Measurements from ENCODE around the gene WNT16. TPM values are rescaled to one million over a fixed set of nuclear protein-coding genes. Genes with fewer than 3 reads are reported as not detected.

The WNT16 gene
- total RNA-seq, 1 donor from 2014 or later: not detected

GRCh38 chr7:121385800-121386179 is 57.0 kb downstream of the WNT16 start:
- Histone ChIP-seq H3K4me1 (peaks cover 6% of the 10 kb centered on the region), H2AFZ (replicated peaks) (no peak overlapping the region), H3K4me2 (no peak overlapping the region), H3K4me3 (no peak overlapping the region), H3F3A (ENCODE audit: low read depth) (no peaks in the 10 kb centered on the region), H3K36me3 (no peaks in the 10 kb centered on the region), H4K20me1 (ENCODE audit: low read depth) (peaks cover 57% of the 10 kb centered on the region), H3K9me3 (ENCODE audit: low read depth) (no peaks in the 10 kb centered on the region), H3K27ac (no peak overlapping the region), H3K79me2 (ENCODE audit: low read depth) (peaks cover 100% of the 10 kb centered on the region), H3K9ac (no peak overlapping the region), H3K27me3 (no peaks in the 10 kb centered on the region)
- H3K36me3 Mint-ChIP-seq: peaks cover 7% of the 10 kb centered on the region
- peaks cover 22% of the 10 kb centered on the region for H3K4me1 Mint-ChIP-seq
- no peaks in the 10 kb centered on the region for H3K27me3 Mint-ChIP-seq (ENCODE audit: insufficient read depth, low read depth)
- no peak overlapping the region for H3K27ac Mint-ChIP-seq
- no peak overlapping the region for H3K4me3 Mint-ChIP-seq
- no peak for TF ChIP-seq EZH2phosphoT487 (IDR thresholded peaks at IDR 0.05)
- no peak for TF ChIP-seq CTCF (IDR thresholded peaks at IDR 0.05)
- TF ChIP-seq EZH2 (IDR thresholded peaks at IDR 0.05): no peak
- no peak for DNase-seq (ENCODE audit: low spot score)
- no peaks in the 10 kb centered on the region for H3K9me3 Mint-ChIP-seq

- Histone ChIP-seq H3F3A (ENCODE audit: low read depth) (no peaks in the 10 kb centered on the region), H3K9me3 (ENCODE audit: low read depth) (no peaks in the 10 kb centered on the region), H3K27ac (no peak overlapping the region), H3K36me3 (no peaks in the 10 kb centered on the region), H3K27me3 (no peaks in the 10 kb centered on the region), H3K79me2 (ENCODE audit: low read depth) (peaks cover 100% of the 10 kb centered on the region), H2AFZ (replicated peaks) (no peak overlapping the region), H3K4me1 (peaks cover 6% of the 10 kb centered on the region), H4K20me1 (ENCODE audit: low read depth) (peaks cover 62% of the 10 kb centered on the region), H3K4me3 (no peak overlapping the region), H3K4me2 (no peak overlapping the region), H3K9ac (no peak overlapping the region)
- H3K4me3 Mint-ChIP-seq: no peak overlapping the region
- no peak overlapping the region for H3K27ac Mint-ChIP-seq
- H3K36me3 Mint-ChIP-seq: peaks cover 20% of the 10 kb centered on the region
- no peaks in the 10 kb centered on the region for H3K27me3 Mint-ChIP-seq (ENCODE audit: insufficient read depth, low read depth)
- no peak for TF ChIP-seq CTCF (IDR thresholded peaks at IDR 0.05)
- no peak for TF ChIP-seq EZH2 (IDR thresholded peaks at IDR 0.05)
- TF ChIP-seq EZH2phosphoT487 (IDR thresholded peaks at IDR 0.05): no peak
- H3K9me3 Mint-ChIP-seq: peaks cover 4% of the 10 kb centered on the region
- no peak for DNase-seq (ENCODE audit: low spot score)
- peaks cover 24% of the 10 kb centered on the region for H3K4me1 Mint-ChIP-seq
These were observed 60.1 kb downstream of the WNT16 start for GRCh38 chr7:121388950-121389349.

DNA sequence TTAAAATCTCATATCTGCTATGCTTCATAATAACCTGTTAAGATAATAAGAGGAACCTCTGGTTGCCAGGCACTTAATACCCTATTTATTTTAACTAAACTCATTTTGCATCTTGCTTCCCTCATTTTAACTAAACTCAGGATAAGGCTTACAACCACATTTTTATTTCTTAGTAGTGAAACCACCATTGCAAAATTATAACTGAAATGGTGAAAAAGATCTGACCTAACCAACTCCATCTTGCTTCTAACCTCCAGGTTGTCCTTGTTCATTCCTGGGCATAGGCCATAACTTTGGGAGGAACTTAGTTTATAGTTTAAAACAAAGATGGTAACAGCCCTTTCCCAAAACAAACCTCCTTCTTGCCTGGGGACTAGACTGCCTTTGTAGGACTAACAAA is 61.3 kb downstream of the WNT16 start:
- H3K9me3 ChIP-seq (ENCODE audit: low read depth): no peaks in the 10 kb centered on the region
- H3K4me3 ChIP-seq: no peak overlapping the region
- peaks cover 58% of the 10 kb centered on the region for H4K20me1 ChIP-seq (ENCODE audit: low read depth)
- Mint-ChIP-seq H3K27ac (no peak overlapping the region), H3K27me3 (ENCODE audit: insufficient read depth, low read depth) (no peaks in the 10 kb centered on the region), H3K36me3 (peaks cover 19% of the 10 kb centered on the region), H3K4me3 (no peak overlapping the region), H3K4me1 (peaks cover 25% of the 10 kb centered on the region), H3K9me3 (peaks cover 4% of the 10 kb centered on the region)
- H3K36me3 ChIP-seq: no peaks in the 10 kb centered on the region
- H3F3A ChIP-seq (ENCODE audit: low read depth): no peaks in the 10 kb centered on the region
- H3K27me3 ChIP-seq: no peaks in the 10 kb centered on the region
- H2AFZ ChIP-seq (replicated peaks): no peak overlapping the region
- DNase-seq (ENCODE audit: low spot score): no peak
- no peak for TF ChIP-seq CTCF (IDR thresholded peaks at IDR 0.05)
- no peak for TF ChIP-seq EZH2 (IDR thresholded peaks at IDR 0.05)
- no peak for TF ChIP-seq EZH2phosphoT487 (IDR thresholded peaks at IDR 0.05)
- H3K4me1 ChIP-seq: peaks cover 12% of the 10 kb centered on the region
- H3K9ac ChIP-seq: no peak overlapping the region
- no peak overlapping the region for H3K4me2 ChIP-seq
- peaks cover 100% of the 10 kb centered on the region for H3K79me2 ChIP-seq (ENCODE audit: low read depth)
- H3K27ac ChIP-seq: no peak overlapping the region

All from neural progenitor cell (in vitro differentiated cells).